ENCODE measurements around the gene MPG.
A peak's percentile ranks its signal among the peaks of the same experiment; 100 is the strongest.

MPG gene

GRCh38 chr16:66309-67182, 11.5 kb upstream of the MPG start:
- DNase-seq: no peak

GRCh38 chr16:67183-67791, 10.7 kb upstream of the MPG start:
- no peak for DNase-seq

GRCh38 chr16:67884-68789, 9.9 kb upstream of the MPG start:
- DNase-seq: no peak

GRCh38 chr16:69181-69580, 8.8 kb upstream of the MPG start:
- DNase-seq: no peak

- DNase-seq: no peak
Measured at GRCh38 chr16:71210-71539, 6.8 kb upstream of the MPG start.

- DNase-seq: no peak
Measured at GRCh38 chr16:71540-72401, 6.3 kb upstream of the MPG start.

- DNase-seq: no peak
Measured at GRCh38 chr16:72561-73548, 5.2 kb upstream of the MPG start, which contains the start of gene RHBDF1. RHBDF1 (minus strand) TSS chr16:72631; CDS start chr16:65015, 7,616 bp downstream.

- DNase-seq: no peak
Measured at GRCh38 chr16:74051-74746, 3.8 kb upstream of the MPG start.

GRCh38 chr16:74747-75334, 3.2 kb upstream of the MPG start:
- no peak for DNase-seq

GRCh38 chr16:75580-76501, 2.2 kb upstream of the MPG start:
- no peak for DNase-seq

GRCh38 chr16:76535-77272, 1.3 kb upstream of the MPG start:
- no peak for DNase-seq

GRCh38 chr16:77273-77806, 685 bp upstream of the MPG start:
- peak; percentile 7 for DNase-seq

- DNase-seq: no peak
Measured at GRCh38 chr16:78444-79150, 572 bp downstream of the MPG start.

- no peak for DNase-seq
Measured at GRCh38 chr16:79151-80054, 1.4 kb downstream of the MPG start.

GRCh38 chr16:83060-83603, 5.1 kb downstream of the MPG start:
- DNase-seq: no peak
